Thymus (tissue), 11 donors: Measurements from ENCODE around the gene EFNA4. TPM values are rescaled to one million over a fixed set of nuclear protein-coding genes. Genes with fewer than 3 reads are reported as not detected.
A peak's percentile ranks its signal among the peaks of the same experiment; 100 is the strongest.

Experiments
- DNase-seq, 9 donors: peaks; one replicate each; pipeline ENCODE4 v3.0.0-alpha.2; 2013; ENCODE audit warnings: low spot score in 9 of 9, low read depth in 6 of 9, missing footprints in 1 of 9
- H3K27ac ChIP-seq, 2 donors: one replicate each; pipeline ENCODE4 v1.5.1; 2013; ENCODE audit warnings: control low read depth in 1 of 2, low read depth in 1 of 2, low read length in 1 of 2, mild to moderate bottlenecking in 1 of 2, moderate library complexity in 1 of 2
- H3K27me3 ChIP-seq, 2 donors: one replicate each; pipeline ENCODE4 v1.5.1; 2013; ENCODE audit warnings: low read length in 1 of 2; ENCODE audit not compliant: control insufficient read depth in 2 of 2, insufficient read depth in 1 of 2
- H3K36me3 ChIP-seq, 2 donors: one replicate each; pipeline ENCODE4 v1.5.1; 2013; ENCODE audit warnings: low read length in 1 of 2, mild to moderate bottlenecking in 1 of 2, moderate library complexity in 1 of 2; ENCODE audit not compliant: control insufficient read depth in 2 of 2, insufficient read depth in 2 of 2
- H3K4me1 ChIP-seq, 2 donors: one replicate each; pipeline ENCODE4 v1.5.1; 2013; ENCODE audit warnings: low read length in 2 of 2; ENCODE audit not compliant: control insufficient read depth in 2 of 2, insufficient read depth in 2 of 2
- H3K4me3 ChIP-seq, 2 donors: one replicate each; pipeline ENCODE4 v1.5.1; 2013; ENCODE audit warnings: low read length in 2 of 2, control low read depth in 1 of 2, mild to moderate bottlenecking in 1 of 2
- H3K9me3 ChIP-seq, 2 donors: one replicate each; pipeline ENCODE4 v1.5.1; 2013; ENCODE audit warnings: low read length in 1 of 2, mild to moderate bottlenecking in 1 of 2; ENCODE audit not compliant: control insufficient read depth in 2 of 2, insufficient read depth in 1 of 2
- WGBS: extraction: QIAGEN DNeasy Blood & Tissue Kit; methylation state at CpG from one replicate; pipeline ENCODE4 v1.1.7; 2013; 5-methylcytosine and 5-hydroxymethylcytosine counted together
- polyA plus RNA-seq: library from polyadenylated mRNA; stranded (reverse); fragments of 200-250 nt; gene quantifications from one replicate; pipeline ENCODE4 v1.2.3, GENCODE V29; 2013
- total RNA-seq: library from RNA; stranded (reverse); fragments of 120-200 nt; gene quantifications from one replicate; pipeline ENCODE4 v1.2.4, GENCODE V29; 2013
- donor health status: healthy.

The EFNA4 gene
- total and polyA plus RNA-seq, 2 donors, result 4.9 to 7.4 TPM

- peaks cover 26 to 76% of the 10 kb centered on the region in 2 donors for H3K4me1 ChIP-seq
- WGBS, result 4% methylated on average over 68 of the region's 68 CpGs
- H3K4me3 ChIP-seq, result peak overlapping the region in 1 of 2 donors; percentile 29
- peaks cover 63 to 83% of the 10 kb centered on the region in 2 donors for H3K27me3 ChIP-seq
- peak in 1 of 9 donors; percentile 43 for DNase-seq
- H3K27ac ChIP-seq, result no peak overlapping the region
- H3K36me3 ChIP-seq, result no peaks in the 10 kb centered on the region
- H3K9me3 ChIP-seq, result peaks cover 0 to 15% of the 10 kb centered on the region in 2 donors
Observed at GRCh38 chr1:155081472-155082300, 18.1 kb downstream of the EFNA4 start.

GRCh38 chr1:155082301-155083051, 18.9 kb downstream of the EFNA4 start:
- H3K4me3 ChIP-seq, result peak overlapping the region in 1 of 2 donors; percentile 29
- no peak for DNase-seq
- peaks cover 63 to 75% of the 10 kb centered on the region in 2 donors for H3K27me3 ChIP-seq
- H3K36me3 ChIP-seq, result no peaks in the 10 kb centered on the region
- peaks cover 26 to 72% of the 10 kb centered on the region in 2 donors for H3K4me1 ChIP-seq
- H3K9me3 ChIP-seq, result peaks cover 0 to 15% of the 10 kb centered on the region in 2 donors
- no peak overlapping the region for H3K27ac ChIP-seq
- WGBS, result 7% methylated on average over 36 of the region's 36 CpGs

GRCh38 chr1:155083052-155083541, 19.6 kb downstream of the EFNA4 start:
- no peak for DNase-seq
- Histone ChIP-seq H3K4me3 (no peak overlapping the region), H3K4me1 (peaks cover 26 to 72% of the 10 kb centered on the region in 2 donors), H3K36me3 (no peaks in the 10 kb centered on the region), H3K27me3 (peaks cover 60 to 68% of the 10 kb centered on the region in 2 donors), H3K9me3 (peaks cover 0 to 15% of the 10 kb centered on the region in 2 donors), H3K27ac (no peak overlapping the region)
- WGBS, result 83% methylated on average over 6 of the region's 6 CpGs

GRCh38 chr1:155083865-155084721, 20.6 kb downstream of the EFNA4 start:
- H3K4me1 ChIP-seq, result peaks cover 26 to 68% of the 10 kb centered on the region in 2 donors
- H3K4me3 ChIP-seq, result peak overlapping the region in 1 of 2 donors; percentile 72
- H3K27me3 ChIP-seq, result peaks cover 52 to 61% of the 10 kb centered on the region in 2 donors
- DNase-seq, result no peak
- WGBS, result 32% methylated on average over 21 of the region's 21 CpGs
- H3K27ac ChIP-seq, result no peak overlapping the region
- no peaks in the 10 kb centered on the region for H3K36me3 ChIP-seq
- H3K9me3 ChIP-seq, result peaks cover 0 to 12% of the 10 kb centered on the region in 2 donors

- peaks cover 26 to 60% of the 10 kb centered on the region in 2 donors for H3K4me1 ChIP-seq
- WGBS, result under 1% methylated on average over 67 of the region's 67 CpGs
- peak overlapping the region; percentile 72 to 86 for H3K4me3 ChIP-seq
- H3K27me3 ChIP-seq, result peaks cover 45 to 53% of the 10 kb centered on the region in 2 donors
- peak overlapping the region; percentile 89 to 95 for H3K27ac ChIP-seq
- peaks cover 0 to 8% of the 10 kb centered on the region in 2 donors for H3K9me3 ChIP-seq
- DNase-seq, result peak; percentile 88 to 97 (median 94)
- H3K36me3 ChIP-seq, result no peaks in the 10 kb centered on the region
Observed at GRCh38 chr1:155084722-155085503, 21.4 kb downstream of the EFNA4 start.

GRCh38 chr1:155085504-155086127, 22.1 kb downstream of the EFNA4 start:
- peak overlapping the region; percentile 72 to 86 for H3K4me3 ChIP-seq
- peaks cover 0 to 8% of the 10 kb centered on the region in 2 donors for H3K9me3 ChIP-seq
- peaks cover 38 to 45% of the 10 kb centered on the region in 2 donors for H3K27me3 ChIP-seq
- under 1% methylated on average over 32 of the region's 32 CpGs for WGBS
- peak overlapping the region; percentile 89 to 95 for H3K27ac ChIP-seq
- DNase-seq, result peak in 2 of 9 donors; percentile 44 to 65
- H3K36me3 ChIP-seq, result no peaks in the 10 kb centered on the region
- peaks cover 21 to 53% of the 10 kb centered on the region in 2 donors for H3K4me1 ChIP-seq

- Histone ChIP-seq H3K27me3 (peaks cover 32 to 45% of the 10 kb centered on the region in 2 donors), H3K4me1 (peaks cover 14 to 49% of the 10 kb centered on the region in 2 donors), H3K27ac (no peak overlapping the region), H3K4me3 (no peak overlapping the region), H3K9me3 (peaks cover 0 to 7% of the 10 kb centered on the region in 2 donors), H3K36me3 (no peaks in the 10 kb centered on the region)
- 19% methylated on average over 24 of the region's 24 CpGs for WGBS
- DNase-seq, result peak in 5 of 9 donors; percentile 65 to 83 (median 75)
Observed at GRCh38 chr1:155086128-155086741, 22.7 kb downstream of the EFNA4 start.
